HG02678 (cell line): ENCODE results near the gene CD3E.

Experiments used
- ATAC-seq: cut with Tn5 transposase; IDR thresholded peaks from one replicate; pipeline ENCODE4 v1.9.1; 2021; ENCODE audit warnings: mild to moderate bottlenecking, moderate library complexity; ENCODE audit not compliant: unreplicated experiment

The CD3E gene

DNA sequence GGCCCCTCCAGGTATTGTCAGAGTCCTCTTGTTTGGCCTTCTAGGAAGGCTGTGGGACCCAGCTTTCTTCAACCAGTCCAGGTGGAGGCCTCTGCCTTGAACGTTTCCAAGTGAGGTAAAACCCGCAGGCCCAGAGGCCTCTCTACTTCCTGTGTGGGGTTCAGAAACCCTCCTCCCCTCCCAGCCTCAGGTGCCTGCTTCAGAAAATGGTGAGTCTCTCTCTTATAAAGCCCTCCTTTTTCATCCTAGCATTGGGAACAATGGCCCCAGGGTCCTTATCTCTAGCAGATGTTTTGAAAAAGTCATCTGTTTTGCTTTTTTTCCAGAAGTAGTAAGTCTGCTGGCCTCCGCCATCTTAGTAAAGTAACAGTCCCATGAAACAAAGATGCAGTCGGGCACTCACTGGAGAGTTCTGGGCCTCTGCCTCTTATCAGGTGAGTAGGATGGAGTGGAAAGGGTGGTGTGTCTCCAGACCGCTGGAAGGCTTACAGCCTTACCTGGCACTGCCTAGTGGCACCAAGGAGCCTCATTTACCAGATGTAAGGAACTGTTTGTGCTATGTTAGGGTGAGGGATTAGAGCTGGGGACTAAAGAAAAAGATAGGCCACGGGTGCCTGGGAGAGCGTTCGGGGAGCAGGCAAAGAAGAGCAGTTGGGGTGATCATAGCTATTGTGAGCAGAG is at the start of gene CD3E:
TSS of gene CD3E (plus strand) at position 163 of the 681 bp plus-strand sequence. CDS start at position 386, 223 bp downstream.
- no peak for ATAC-seq

- ATAC-seq, result no peak
Observed at GRCh38 chr11:118258410-118258809, 46.1 kb upstream of the CD3E start.

- no peak for ATAC-seq
Observed at GRCh38 chr11:118259138-118259537, 45.4 kb upstream of the CD3E start.

DNA sequence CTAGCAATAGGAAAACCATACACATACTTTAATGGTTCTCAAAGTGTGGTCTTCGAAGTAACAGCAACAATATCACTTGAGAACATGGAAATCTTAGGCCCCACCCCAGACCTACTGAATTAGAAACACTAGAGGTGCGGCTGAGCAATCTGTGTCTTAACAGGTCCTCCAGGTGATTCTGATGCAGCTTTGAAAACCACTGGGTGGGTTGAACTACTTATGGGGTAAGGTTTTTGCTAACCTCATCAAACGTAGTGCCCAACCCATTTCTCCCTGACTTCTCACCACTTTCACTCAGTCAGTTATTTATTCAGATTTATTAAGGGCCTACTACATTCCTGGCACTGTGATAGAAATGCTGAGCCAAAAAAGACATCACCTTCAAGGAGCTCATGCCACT is 44.2 kb upstream of the CD3E start:
- ATAC-seq, result no peak

DNA sequence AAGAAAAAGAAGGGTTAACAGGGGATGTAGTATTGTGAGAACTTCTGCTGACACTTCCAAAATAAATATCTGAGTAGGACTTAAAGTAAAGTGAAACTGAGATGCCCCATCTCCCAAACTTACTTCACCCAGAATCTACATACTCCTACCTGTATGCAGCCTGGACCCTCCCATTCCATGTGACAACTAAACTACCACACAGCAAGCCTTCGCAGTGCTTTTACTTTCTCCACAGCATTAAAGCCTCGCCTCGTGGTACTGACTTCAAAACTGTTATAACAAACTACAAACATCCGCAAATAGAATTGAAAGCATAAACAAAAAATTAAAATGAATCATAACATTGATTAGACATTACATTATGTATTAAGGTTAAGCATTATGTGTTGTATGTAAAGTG is 41.4 kb upstream of the CD3E start:
- ATAC-seq, result no peak

DNA sequence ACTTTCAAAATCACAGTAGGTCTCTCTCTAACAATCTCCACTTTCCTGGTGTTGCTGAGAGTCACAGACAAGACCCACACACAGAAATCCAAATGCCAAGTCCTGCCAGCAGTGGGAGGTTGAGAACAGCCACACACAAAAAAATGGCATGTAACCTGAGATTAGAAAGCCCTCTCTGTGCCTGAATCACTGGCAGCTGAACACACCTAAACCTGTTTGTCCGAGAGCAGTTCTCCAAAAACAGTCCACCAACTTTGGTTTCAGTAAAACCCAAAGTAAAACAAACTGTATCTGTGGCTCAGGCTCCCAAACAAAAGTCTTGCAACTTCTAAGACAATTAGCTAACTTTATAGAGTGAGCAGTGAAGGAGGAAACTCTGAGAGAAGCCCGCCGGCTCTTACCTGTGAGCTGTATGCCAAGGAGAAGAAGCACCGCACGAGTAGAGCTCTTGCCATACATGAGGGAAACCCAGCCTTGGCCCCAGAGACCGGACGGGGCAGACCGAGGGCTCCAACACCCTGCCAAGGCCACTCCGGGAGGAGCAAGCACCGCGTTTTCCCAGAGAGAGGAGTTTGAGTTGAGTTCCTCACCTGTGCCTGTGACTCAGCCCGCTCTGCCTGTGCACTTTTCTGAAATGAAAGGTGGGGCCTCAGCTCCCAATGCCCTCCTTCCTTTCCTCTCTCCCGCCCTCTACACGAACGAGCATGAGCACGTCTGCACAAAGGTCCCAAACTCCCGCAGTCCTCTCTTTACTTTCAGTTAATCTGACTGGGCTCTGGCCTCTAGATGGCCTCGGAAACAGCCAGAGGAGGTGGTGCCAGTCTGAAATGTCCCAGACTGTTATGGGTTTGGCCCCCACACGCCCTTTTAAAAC is 40.6 kb upstream of the CD3E start, which contains the start of gene MPZL2:
TSS of gene MPZL2 (minus strand) at position 603 of the 874 bp plus-strand sequence. CDS start at position 459, 144 bp downstream.
- no peak for ATAC-seq

GRCh38 chr11:118264569-118265465 is 39.7 kb upstream of the CD3E start:
- no peak for ATAC-seq

DNA sequence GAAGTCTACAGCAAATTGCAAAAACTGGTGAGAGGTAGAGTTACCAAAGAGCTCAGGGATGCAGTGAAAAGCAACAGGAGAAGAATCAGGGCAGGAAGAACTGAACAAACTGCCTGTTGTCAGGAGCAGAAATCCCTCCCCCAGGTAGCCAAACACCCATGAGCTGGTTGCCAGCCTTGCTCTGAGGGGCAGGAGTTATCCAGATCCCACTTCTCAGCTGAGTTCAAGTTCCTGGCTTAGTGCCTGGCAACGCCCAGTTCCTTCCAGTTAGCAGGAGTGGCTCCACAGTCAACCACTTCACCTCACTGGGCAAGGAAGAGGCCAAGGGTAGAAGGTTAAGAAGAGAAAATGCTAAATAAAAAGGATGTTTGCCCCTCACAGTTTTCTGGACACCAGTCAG is 38.6 kb upstream of the CD3E start:
- no peak for ATAC-seq

DNA sequence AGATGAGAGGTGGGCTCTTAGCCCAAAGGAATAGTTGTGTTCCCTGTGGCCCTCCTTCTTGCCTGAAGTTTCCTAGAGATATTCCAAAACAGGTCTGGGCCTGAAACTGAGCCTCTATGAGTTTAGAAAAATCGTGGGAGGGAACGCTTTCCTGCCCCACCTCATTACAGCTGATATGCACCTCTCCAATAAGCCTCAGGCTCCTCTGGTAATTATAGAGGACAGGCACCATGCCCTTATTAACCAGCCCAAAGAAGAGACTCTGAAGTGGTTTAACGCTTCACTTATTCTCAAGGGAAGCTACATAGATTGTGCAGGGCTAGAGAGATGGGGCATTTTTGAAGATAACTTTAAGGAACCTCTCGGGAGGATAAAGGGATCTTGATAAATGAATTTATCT is 37.0 kb upstream of the CD3E start:
- no peak for ATAC-seq

DNA sequence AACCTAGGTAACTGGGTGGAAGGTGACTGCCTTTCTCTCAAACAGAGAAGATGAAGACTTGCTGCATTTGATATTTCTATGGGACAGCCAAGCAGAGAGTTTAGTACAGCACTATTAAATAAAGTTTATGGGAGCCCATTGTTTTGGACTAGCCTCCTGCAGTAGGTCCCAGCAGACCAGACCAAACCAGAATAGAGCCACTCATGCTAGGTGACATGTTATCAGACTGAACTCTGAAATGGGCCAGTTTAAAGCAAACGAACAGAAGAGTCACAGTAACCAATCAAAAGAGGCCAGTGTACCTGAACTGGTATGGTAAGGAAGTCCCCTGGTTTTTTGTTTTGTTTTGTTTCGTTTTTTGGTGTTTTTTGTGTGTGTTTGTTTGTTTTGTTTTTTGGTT is 32.5 kb upstream of the CD3E start:
- ATAC-seq, result no peak

GRCh38 chr11:118274186-118274585 is 30.3 kb upstream of the CD3E start:
- ATAC-seq, result no peak

DNA sequence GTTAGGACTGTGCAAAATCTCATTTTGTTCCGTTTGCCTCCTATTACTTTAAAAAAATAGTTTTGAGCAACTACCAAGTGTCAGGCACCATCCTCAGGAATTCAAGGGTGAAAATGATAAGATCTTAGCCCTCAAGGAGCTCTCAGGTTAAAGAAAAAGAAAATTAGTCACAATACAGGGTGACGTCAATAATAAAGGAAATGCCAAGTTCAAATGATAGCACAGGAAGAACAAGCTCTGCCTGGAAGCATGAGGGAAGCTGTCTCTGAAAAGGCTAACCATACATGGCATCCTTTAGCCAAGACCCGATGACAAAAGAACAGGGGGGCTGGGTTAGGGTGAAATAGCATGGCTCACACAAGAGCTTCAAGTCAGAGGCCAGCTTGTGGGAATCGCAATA is 29.4 kb upstream of the CD3E start:
- no peak for ATAC-seq

DNA sequence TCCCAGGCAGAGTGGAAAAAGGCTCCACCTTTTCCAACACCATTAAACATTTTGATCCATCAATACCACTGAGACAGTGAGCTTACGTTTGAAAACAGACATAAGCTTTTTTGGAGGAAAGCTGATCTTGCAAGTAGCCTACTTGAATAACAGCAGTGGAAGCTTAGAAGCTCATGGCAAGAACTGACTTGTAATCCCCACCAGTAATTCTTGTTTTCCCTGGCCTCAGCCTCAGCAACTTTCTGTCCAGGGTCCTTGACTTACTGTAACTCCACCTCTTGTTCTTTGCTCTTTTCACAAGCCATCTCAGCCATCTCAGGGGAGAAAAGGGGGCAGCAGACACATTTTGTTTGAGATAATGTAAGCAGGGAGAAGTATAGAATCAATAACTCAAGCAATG is 28.1 kb upstream of the CD3E start:
- no peak for ATAC-seq

DNA sequence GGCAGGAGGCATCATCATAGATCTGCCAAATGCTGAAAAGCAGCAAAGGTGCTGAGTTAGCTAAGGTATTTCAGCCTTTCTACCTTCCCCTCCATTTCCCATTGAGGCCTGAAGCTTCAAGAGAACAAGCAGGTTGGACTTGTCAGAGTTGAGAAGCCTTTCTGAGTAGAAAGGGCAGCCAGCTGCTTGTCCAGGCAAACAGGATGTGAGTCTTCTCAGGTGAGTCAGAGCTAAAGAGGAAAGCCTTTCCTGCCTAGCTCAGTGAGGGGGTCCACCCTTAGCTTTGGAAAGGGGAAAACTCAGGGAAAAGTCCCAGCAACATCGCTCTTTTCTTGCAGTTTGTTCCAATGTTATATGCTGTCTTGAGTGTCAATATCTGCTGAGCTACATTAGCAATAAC is 27.2 kb upstream of the CD3E start:
- no peak for ATAC-seq

DNA sequence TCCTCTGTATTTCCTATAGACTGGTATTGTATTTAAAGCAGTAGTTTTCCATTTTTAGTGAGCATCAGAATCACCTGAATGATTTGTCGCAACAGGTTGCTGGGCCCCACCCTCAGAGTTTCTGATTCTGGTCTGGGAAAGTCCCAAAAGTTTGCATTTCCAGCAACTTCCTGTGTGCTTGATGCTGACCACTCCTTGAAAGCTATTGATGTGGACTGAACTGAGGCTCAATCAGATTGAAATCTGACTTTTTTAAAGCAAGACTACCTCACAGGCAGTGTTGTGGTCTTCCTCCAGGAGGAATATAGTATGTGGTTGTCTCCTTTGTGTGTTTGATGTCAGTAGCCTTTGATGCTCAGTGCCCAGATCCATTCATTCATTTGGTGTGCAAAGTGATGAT is 23.2 kb upstream of the CD3E start:
- no peak for ATAC-seq

DNA sequence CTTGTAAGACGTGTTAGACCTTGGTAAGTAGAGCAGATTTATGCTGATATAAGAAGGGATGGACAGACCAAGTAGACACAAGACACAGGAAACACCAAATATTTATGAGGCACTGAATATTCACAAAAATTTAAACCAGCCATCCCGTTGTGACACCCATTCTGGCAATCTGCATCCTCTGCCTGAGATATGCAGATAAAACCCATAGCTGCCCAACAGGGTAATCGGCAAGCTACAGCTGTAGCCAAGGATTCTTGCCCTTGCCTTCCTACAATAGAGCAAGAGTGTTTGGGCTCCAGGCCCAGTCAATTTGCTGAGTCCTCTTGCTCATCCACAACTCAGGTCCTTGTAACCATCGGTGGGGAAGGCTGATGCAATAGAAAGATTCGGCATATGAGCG is 21.9 kb upstream of the CD3E start:
- ATAC-seq, result no peak

- no peak for ATAC-seq
Observed at GRCh38 chr11:118283037-118283636, 21.4 kb upstream of the CD3E start.

GRCh38 chr11:118283756-118284350 is 20.7 kb upstream of the CD3E start:
- ATAC-seq, result no peak

- ATAC-seq, result no peak
Observed at GRCh38 chr11:118286545-118286944, 18.0 kb upstream of the CD3E start.

GRCh38 chr11:118287006-118287405 is 17.5 kb upstream of the CD3E start:
- no peak for ATAC-seq
